ENCODE measurements around the gene RBM43. TPM values are rescaled to one million over a fixed set of nuclear protein-coding genes. Genes with fewer than 3 reads are reported as not detected.
"Not testable (repeated sequence)": the region's sequence is repeated elsewhere in the genome, so short reads cannot be mapped to it uniquely, and the experiment has no call there.

Gene RBM43
- polyA plus RNA-seq, 12 donors, result 8.6 to 101 (median 11.8) TPM

DNA sequence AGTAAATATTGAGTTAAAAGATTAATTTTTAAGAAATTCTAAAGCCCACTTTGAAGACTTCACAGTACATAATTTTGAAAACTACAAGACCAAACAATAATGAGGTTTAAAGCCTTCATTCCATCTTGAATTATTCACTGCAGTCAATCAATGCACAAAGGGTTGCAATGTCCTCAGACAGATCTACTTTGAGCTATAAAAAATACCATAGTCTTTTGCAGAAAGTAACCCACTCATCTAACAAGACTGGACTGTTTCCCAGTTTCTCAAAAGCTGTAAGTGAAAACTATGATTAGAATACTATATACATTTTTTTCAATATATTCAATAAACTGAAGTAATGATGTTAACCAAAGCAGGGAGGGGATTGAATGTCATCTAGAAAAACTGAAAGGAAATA, 10.2 kb upstream of the RBM43 start:
- DNase-seq, result no peak

DNA sequence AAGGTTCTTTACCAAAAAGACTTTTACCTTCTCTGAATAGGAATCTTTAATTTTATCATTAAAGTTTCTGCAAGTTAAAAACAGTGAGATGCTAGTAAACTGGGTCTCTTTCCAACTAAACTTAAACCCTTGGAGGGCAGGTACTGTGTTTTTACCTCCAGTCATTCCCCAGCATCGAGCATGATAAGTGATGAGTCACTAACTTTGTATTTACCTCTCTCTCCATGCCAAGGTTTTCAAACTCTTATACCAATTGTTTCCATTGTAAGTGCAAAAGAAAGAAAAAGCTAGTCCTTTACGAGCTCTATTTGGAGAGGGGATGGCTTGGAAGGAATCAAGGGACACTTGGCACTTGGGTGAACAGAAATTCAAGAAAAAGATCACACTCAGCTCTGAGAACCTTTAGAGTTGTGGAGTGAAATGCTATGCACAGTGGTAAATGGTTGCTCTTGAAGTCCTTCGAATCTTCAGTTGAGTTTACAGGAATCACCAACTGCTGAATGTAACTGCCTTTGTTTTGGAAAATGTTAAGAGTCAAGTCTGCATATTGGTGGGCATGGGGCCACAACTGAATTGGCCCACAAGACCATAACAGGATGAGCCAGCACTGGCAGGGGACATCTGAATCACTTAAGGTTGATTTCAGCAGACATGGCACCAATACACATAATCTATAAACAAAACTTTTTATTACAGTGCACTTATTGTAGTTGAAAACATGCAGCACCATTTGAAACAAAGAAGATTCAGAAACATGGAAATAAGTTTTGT, 8.3 kb upstream of the RBM43 start:
- no peak for DNase-seq

- DNase-seq, result no peak
Measured at GRCh38 chr2:151268085-151268484, 6.4 kb upstream of the RBM43 start.

GRCh38 chr2:151267537-151267936, 5.9 kb upstream of the RBM43 start:
- DNase-seq, result no peak

DNA sequence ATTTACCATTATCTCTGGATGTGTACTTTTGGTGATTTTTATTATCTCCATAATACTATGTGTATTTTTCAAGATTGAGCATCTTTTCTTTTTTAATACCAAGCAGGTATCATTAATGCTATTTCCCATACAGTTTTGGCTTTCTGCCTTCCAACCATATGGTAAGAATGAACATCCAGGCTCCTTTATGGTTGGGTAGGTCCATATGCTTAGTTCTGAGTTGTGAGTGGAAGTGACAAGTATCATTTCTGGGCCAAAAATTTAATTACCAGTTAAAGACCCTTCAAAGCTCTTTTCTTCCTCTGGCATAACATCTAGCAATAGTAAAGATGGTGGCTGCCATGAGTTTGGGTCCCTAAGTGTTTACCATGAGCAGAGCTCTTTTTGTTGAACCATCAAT, 4.3 kb upstream of the RBM43 start:
- no peak for DNase-seq

DNA sequence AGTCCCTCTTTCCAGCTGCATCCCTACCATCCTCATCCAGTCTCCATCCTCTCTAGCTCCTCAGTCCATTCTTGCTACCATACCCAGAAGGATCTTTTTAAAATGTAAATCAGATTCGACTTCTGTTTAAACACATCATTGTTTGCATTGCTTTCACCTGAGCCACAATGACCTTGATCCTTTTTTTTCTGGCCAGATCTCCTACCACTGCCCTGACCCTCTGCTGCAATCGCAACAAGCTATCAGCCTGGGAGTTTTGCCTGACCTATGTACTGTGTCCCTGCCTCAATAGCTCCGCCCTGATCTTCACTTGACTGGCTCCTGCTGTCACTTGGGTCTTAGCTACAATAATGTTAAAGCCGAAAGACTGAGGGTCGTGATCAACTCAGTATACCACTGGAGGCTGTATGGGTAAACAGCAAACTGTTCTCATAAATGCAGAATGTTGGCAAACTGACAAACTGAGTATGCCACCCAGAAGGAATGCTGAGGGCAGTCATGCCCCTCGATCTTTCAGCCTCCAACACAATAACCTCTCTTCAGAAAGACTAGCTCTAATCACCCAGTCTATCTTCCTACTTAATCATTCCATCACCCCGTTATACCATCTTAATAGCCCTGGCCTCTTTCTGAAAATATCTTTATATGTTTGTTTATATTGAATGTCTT, 2.6 kb upstream of the RBM43 start:
- DNase-seq, result no peak

DNA sequence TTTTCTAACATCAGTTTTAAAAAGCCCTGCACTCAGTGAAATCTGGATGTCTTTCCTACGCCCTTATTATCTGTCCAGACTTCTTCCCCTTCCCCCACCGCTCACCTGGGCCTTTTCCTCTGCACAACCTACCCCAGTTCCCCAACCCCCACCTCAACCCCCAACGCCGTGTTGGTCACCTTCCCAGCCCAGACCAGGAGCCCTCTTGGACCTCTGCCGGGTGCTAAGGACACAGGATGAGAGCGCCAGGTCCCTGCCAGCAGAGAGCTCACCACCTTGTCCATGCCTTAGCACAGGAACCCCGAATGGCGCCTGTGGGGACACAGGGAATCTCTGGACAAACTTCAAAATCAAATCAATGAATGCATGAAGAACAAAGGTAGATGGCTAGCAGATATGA, 966 bp upstream of the RBM43 start:
- no peak for DNase-seq

- no peak for DNase-seq
Measured at GRCh38 chr2:151261977-151262291, 271 bp upstream of the RBM43 start.

GRCh38 chr2:151260573-151261230, 961 bp downstream of the RBM43 start:
- DNase-seq, result no peak

- no peak for DNase-seq
Measured at GRCh38 chr2:151258121-151258520, 3.5 kb downstream of the RBM43 start.

DNA sequence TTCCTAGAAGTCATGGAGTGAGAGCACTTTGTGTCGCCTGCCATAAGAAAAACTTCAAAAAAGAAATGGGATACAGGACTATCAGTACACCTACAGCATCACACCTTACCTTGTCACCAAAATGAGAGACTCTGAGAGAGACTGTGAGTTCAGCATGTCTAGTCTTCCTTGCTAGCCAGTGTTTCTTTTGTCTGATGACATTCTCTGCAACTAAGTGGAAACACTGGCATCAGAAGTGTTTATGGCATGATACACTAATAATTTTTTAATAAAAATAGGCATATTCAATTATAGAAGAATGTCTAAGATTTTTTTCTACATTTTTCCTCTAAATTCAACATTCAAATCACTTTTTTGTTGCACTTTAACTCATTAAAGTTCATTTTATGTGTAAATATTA, 9.0 kb downstream of the RBM43 start:
- DNase-seq, result no peak

- no peak for DNase-seq
Measured at GRCh38 chr2:151251012-151251411, 10.7 kb downstream of the RBM43 start.

DNA sequence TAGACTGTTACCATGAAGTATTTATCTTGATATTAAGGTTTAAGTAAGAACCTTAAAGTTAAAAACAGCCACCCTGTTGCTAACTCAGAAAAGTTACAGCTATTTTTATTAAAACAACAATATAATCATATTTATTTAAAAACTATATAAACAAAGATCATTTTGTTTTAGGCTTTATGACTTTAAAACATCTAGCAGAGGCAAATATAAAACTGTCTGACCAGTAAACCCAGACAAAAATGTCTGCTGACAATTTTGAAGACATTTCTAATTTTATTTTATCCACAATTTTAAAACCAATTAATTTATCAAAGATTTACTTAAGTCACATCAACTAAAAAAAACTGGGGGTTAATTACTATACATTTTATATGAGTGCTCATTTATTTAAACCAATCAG, 14.2 kb downstream of the RBM43 start:
- no peak for DNase-seq

DNA sequence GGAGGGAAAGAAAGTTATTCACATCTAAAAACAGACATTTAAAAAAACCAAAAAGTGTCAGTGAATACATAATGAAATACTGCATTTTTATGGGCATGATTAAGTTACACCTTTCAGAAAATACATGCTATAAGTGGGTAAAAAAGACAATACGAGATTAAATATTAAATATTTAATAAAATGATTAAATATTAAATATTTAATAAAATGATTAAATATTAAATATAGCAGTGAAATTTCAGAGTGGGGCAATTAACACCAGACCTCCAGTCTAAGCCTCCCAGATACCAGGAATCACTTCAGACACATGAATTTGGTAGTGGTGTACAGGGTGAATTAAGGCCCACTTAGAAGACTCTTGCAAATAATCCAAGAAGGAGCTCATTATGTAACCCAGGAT, 15.5 kb downstream of the RBM43 start:
- DNase-seq, result no peak

- DNase-seq, result no peak
Measured at GRCh38 chr2:151243468-151243867, 18.2 kb downstream of the RBM43 start.

GRCh38 chr2:151241224-151241623, 20.4 kb downstream of the RBM43 start:
- DNase-seq, result no peak

- DNase-seq, result no peak
Measured at GRCh38 chr2:151240433-151240832, 21.2 kb downstream of the RBM43 start.

DNA sequence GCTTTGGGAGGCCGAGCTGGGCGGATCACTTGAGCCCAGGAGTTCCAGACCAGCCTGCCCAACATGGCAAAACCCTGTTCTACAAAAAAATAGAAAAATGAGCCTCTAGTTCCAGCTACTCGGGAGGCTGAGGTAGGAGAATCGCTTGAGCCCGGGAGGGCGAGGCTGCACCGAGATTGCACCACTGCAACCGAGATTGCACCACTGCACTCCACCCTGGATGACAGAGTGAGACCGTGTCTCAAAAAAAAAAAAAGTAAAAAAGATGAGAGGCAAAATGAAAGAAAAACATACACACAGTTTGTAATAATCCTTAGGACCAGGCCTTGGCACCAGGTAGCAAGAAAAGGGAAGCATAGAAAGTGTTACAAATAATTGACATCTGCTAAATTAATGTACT, 22.0 kb downstream of the RBM43 start:
- no peak for DNase-seq

DNA sequence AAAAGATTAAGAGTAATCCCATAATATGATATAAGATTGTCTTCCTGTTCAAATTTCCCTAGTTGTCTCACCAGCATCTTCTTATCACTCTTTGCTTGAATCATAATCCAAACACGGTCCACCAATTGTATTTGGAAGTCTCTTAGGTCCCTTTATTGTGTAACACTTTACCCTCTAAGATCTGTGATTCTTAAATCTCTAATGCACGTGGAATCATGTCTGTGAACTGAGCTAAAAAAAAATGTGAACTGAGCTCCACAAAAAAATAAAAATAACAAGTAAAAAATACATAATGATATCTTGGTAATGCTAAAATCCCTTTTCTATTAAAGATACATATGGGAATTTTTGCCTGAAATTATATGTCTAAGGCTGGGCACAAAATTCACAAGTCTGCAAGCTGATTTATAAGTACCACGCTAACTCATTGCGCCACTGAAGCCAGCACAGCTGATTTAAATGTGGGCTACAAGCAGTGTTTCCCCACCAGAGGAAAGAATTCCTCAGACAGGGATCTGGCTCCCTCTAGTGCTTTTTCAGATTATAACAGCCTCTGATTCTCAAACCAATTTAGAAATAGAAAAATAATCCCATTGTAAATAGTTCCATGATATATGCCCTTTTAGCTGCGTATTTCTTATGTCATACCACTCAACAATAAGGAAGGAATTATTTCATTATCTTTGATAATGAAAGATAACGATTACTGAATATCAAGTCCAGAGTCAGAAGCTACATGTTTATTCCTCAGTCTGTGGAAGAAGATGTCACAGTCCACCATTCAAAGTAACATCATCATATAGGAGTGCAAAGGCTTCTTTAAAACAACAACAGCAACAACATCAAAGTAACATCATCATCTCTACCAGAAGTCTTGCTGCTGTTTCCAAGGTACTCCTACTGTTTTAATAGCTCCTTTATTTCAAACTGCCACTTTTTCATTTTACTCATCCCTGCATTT, 22.9 kb downstream of the RBM43 start:
- peak; percentile 80 for DNase-seq

DNA sequence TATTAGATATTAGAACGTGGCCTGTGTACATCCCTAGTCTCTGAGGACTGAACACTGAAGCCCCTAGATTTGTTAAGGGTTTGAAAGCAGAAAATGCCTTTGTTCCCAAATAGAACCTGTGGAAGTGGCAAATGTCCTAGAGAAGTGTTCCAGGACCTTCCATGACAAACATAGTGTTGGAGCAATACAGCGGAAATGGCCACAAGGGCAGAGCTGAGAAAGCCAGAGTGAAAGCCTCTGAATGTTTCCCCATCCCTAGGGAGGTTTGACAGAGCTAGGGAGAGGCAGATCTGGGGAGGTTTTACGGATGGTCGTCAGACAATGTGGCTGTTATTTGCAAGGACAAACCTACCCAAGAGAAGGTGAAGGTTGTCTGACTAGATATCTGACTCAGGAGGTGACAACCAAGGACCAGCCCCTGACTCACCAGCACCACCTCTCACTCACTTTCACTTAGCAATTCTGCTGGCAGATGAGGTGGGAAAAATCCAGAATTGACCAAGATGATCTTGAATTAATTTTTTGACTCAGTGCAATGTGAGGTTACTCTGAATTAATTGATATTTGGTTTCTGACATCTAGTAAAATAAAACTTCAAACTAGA, 24.1 kb downstream of the RBM43 start:
- DNase-seq, result no peak

DNA sequence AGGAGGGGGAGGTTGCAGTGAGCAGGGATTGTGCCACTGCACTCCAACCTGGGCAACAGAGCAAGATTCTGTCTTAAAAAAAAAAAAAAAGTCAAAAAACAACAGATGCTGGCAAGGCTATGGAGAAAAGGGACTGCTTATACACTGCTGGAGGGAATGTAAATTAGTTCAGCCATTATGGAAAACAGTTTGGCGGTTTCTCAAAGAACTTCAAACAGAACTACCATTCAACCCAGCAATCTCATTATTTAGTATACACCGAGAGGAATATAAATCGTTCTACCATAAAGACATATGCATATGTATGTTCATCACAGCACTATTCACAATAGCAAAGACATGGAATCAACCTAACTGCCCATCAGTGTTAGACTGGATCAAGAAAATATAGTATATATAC, 27.9 kb downstream of the RBM43 start:
- DNase-seq, result not testable (repeated sequence)

DNA sequence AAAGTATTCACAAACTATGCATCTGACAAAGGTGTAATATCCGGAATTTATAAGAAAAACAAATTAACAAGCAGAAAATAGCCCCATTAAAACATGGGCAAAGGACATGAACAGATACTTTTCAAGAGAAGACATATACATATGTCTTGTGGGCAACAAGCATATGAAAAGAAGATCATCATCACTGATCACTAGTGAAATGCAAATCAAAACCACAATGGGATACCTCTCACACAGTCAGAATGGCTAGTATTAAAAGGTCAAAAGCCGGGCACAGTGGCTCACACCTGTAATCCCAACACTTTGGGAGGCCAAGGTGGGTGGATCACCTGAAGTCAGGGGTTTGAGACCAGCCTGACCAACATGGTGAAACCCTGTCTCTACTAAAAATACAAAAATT, 28.4 kb downstream of the RBM43 start:
- not testable (repeated sequence) for DNase-seq
